Epithelial cell of prostate (primary cell): Measurements from ENCODE around the gene TMEM186.
"Not testable (repeated sequence)": the region's sequence is repeated elsewhere in the genome, so short reads cannot be mapped to it uniquely, and the experiment has no call there.

ENCODE experiments used
- DNase-seq: peaks from one replicate; pipeline ENCODE4 v3.0.0-alpha.2; 2011; ENCODE audit warnings: low read depth, low spot score
- H3K27ac ChIP-seq: fragments of 450-650 bp; 2 replicates; pipeline ENCODE4 v1.5.1; 2017; ENCODE audit warnings: mild to moderate bottlenecking

Gene TMEM186

GRCh38 chr16:8814095-8814806, 16.8 kb upstream of the TMEM186 start:
- no peak for DNase-seq

DNA sequence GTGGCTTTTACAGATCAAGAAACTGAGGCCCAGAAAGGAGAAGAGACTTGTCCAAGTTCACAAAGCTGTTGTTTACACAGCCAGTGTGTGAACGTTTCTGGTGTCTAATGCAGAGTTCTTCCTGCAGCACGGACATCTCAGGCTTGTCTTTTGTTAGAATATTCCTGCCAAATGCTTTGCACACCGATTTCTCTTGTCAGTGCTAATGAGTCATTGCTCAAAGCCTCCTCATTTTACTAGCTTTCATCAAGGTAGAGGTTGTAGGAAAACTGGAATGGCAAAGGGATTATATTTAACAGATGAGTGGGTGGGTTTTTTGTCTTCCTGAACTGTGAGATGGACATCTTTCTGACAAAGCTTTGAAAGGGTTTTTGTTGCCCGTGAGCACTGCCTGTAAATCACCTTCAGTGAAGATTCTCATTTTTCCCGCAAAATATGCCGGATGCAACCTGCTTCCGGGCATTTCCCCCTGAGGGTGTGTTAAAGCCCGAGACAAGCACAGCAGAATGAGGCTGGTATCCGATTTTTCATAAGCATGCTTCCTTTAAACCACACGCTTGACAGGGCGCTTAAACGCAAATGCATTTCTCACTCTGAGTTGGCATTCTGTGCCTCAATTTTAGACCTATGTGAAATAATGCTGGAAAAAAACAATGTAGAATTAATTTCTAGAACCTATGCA, 14.9 kb upstream of the TMEM186 start:
- DNase-seq, result no peak
- peak overlapping the region; percentile 1 for H3K27ac ChIP-seq

More at GRCh38 chr16:8814095-8814806, 16.8 kb upstream of the TMEM186 start:
- H3K27ac ChIP-seq, result no peak overlapping the region

GRCh38 chr16:8808613-8809353, 11.3 kb upstream of the TMEM186 start:
- DNase-seq, result no peak
- no peak overlapping the region for H3K27ac ChIP-seq

DNA sequence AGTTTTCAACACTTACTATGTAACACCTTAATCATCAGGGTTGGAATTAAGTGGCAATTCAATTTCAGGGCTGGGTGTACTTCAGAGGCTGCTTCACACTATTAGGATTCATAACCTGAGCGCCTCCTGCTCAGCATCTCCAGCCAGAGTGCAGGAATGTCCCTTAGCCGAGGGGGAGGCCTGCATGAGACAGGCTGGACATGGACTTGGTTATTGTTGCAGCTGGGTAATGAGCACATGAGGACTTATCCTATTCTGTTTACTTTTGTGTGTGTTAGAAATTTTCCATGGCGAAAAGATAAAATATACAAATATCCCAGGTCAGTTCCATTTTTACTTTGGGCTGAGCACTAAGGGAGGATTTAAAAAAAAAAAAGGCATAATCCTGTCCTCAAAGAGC, 10.6 kb upstream of the TMEM186 start:
- H3K27ac ChIP-seq, result no peak overlapping the region
- DNase-seq, result no peak

DNA sequence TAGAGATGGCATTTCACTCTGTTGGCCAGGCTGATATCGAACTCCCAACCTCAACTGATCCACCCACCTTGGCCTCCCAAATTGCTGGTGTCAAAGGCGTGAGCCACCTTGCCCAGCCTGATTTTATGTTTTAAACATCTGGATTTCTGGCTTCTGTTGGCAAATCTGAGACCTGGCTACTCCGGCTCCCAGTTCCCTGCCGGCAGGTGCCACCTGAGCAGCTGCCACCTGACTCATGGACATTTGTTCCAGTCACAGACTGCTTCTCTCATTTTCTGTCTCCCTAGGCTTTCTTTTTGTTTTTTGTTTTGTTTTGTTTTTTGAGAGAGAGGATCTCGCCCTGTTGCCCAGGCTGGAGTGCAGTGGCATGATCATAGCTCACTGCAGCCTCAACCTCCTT, 9.8 kb upstream of the TMEM186 start:
- H3K27ac ChIP-seq, result no peak overlapping the region
- no peak for DNase-seq

DNA sequence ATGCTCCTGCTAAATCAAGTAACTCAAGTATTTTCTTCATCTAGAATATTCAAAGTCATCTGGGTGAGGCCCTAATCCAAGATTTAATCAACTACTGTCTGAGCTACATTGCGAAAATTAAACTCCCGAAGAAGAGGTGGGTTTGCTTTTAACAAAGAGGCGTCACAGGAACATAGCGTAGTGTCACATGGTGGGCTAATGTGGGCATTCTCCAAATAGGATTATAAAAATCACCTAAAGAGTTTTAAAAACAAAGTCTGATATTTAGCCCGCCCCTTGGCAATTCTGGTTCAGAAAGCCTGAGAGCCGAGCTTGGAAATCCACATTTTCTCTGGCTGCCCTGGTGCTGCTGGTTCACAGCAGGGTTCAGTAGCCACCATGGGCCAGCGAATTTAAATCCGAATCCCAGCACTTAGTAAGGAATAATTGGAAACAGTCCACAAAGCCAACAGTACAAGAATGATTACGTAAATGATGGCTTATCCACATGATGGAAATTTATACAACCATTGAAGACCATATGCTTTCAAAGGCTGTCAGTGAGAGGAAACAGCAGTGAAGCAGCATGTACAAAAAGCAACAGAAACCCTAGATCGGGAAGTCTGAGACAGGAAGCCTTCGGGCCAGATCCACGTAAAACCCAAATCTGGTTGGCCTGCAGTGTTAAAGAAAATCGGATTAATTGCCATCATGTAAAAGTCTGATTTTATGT, 9.0 kb upstream of the TMEM186 start:
- H3K27ac ChIP-seq, result no peak overlapping the region
- DNase-seq, result no peak

- DNase-seq, result no peak
- no peak overlapping the region for H3K27ac ChIP-seq
Measured at GRCh38 chr16:8804313-8804712, 6.9 kb upstream of the TMEM186 start.

DNA sequence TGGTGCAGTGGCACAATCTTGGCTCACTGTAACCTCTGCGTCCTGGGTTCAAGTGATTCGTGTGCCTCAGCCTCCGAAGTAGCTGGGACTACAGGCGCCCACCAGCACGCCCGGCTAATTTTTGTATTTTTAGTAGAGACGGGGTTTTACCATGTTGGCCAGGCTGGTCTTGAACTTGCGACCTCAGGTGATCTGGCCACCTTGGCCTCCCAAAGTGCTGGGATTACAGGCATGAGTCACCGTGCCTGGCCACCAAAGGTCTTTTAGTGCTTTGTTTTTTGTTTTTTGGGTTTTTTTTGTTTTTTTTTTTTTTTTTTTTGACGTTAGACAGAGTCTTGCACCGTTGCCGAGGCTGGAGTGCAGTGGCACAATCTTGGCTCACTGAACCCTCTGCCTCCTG, 6.3 kb upstream of the TMEM186 start:
- DNase-seq, H3K27ac ChIP-seq: not testable (repeated sequence)

GRCh38 chr16:8801701-8802100, 4.3 kb upstream of the TMEM186 start:
- DNase-seq, result no peak

GRCh38 chr16:8798535-8799157, 1.2 kb upstream of the TMEM186 start:
- no peak for DNase-seq
- H3K27ac ChIP-seq, result peak overlapping the region; percentile 82

More at GRCh38 chr16:8801701-8802100, 4.3 kb upstream of the TMEM186 start:
- H3K27ac ChIP-seq, result no peak overlapping the region

DNA sequence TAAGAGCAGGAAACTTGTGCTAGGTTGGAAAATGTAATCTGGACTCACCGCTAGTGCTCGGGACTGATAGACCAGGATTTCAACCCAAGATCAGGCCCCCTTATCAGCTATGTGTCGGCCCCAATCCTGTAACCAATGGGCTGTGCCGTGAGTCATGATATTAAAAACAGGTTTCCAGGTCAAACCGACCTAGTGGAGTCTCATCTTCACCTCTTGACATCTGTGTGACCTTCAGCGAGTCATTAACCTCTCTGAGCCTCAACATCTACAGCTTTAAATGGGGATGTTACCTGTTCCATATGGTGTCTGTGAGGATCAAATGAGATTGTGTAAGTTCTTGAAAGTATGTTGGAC, 712 bp upstream of the TMEM186 start:
- no peak for DNase-seq
- peak overlapping the region; percentile 82 for H3K27ac ChIP-seq

- no peak for DNase-seq
- peak overlapping the region; percentile 82 for H3K27ac ChIP-seq
Measured at GRCh38 chr16:8796469-8797363, 723 bp downstream of the TMEM186 start.

- no peak for DNase-seq
- H3K27ac ChIP-seq, result no peak overlapping the region
Measured at GRCh38 chr16:8795818-8796217, 1.6 kb downstream of the TMEM186 start.

- no peak for DNase-seq
- H3K27ac ChIP-seq, result no peak overlapping the region
Measured at GRCh38 chr16:8795091-8795490, 2.3 kb downstream of the TMEM186 start.

- DNase-seq, result no peak
- H3K27ac ChIP-seq, result no peak overlapping the region
Measured at GRCh38 chr16:8788578-8789172, 8.8 kb downstream of the TMEM186 start.

DNA sequence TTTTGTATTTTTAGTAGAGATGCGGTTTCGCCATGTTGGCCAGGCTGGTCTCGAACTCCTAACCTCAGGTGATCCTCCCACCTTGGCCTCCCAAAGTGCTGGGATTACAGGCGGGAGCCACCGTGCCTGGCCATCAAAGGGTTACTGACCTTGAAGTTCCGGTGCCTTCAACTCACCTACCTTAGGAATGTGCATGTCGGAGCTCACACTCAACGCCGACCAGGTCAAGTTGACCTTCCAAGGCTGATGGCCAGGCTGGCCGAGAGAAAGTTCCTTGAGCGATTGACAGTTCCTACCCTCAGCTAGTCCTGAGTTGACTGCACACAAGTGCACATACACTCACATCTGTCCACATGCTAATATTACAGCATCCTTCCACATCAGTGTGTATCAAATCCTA, 11.1 kb downstream of the TMEM186 start:
- H3K27ac ChIP-seq, DNase-seq: not testable (repeated sequence)

- no peak overlapping the region for H3K27ac ChIP-seq
- no peak for DNase-seq
Measured at GRCh38 chr16:8785408-8785807, 12.0 kb downstream of the TMEM186 start.

DNA sequence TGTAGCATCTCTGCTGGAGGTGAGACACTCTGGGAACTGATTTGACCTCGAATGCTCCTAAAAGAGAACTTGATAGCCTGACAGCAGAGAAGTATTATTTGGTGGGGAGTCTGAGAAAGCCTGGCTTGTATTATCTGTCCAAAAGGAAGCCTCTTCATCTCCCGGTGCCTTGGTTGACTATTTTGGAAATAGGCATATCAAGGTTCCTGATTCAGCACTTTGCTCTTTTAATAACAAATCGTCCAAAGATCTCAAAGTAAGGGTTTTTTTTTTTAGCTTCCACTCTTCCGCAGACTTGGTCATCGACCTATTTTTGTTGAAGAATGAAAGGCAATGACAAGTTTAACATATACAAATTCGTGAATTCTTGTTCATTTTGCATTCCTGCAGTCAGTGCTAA, 14.8 kb downstream of the TMEM186 start:
- DNase-seq, result no peak
- no peak overlapping the region for H3K27ac ChIP-seq

DNA sequence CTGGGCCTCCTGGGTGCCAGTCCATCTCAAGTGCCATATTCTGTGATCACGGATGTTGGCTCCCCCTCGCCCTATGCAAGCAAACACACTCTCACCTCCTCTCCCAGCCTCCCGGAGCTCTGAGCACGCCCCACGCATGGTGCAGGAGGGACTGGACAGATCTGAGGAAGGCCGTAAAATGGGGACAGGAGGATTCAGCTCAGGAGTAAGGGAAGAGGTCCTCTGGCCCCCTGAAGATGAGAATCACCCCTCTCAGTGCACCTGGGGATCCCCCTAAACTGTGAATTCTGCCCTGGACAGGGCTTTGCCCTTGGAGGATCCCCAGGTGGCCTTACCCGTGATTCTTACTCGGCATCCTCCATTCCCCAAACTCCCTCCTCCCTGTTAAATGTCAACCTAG, 15.6 kb downstream of the TMEM186 start:
- no peak for DNase-seq
- H3K27ac ChIP-seq, result no peak overlapping the region
